GDM1 (cell line): Measurements from ENCODE around the gene ZNF525.
A peak's percentile ranks its signal among the peaks of the same experiment; 100 is the strongest.
"Not testable (repeated sequence)": the region's sequence is repeated elsewhere in the genome, so short reads cannot be mapped to it uniquely, and the experiment has no call there.

Experiments used
- DNase-seq: peaks from one replicate; lab custom pipeline; 2025; lab: John Stamatoyannopoulos, UW

The ZNF525 gene

GRCh38 chr19:53395840-53396524 lies 30.5 kb downstream of the ZNF525 start:
- DNase-seq, result not testable (repeated sequence)

GRCh38 chr19:53396525-53396868 lies 31.0 kb downstream of the ZNF525 start:
- no peak for DNase-seq

DNA sequence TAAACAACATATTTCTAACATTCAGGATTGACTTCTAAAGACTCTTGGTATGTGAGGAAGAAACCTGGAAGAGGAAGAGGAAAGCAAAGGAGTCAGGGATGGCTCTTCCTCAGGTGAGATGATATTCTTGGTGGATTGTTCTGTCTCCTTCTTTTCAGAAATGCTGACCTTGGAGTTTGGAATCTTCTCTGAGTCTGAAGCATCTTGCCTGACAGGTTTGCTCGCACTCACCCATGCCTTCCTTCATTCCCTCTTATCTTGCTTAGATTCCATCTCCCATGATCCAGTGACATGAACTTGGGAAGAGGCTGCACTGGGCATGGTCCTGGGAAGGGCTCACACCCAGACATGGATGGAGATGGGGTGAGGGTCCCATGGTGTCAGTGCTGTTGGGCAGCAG lies 32.4 kb downstream of the ZNF525 start:
- DNase-seq, result not testable (repeated sequence)

DNA sequence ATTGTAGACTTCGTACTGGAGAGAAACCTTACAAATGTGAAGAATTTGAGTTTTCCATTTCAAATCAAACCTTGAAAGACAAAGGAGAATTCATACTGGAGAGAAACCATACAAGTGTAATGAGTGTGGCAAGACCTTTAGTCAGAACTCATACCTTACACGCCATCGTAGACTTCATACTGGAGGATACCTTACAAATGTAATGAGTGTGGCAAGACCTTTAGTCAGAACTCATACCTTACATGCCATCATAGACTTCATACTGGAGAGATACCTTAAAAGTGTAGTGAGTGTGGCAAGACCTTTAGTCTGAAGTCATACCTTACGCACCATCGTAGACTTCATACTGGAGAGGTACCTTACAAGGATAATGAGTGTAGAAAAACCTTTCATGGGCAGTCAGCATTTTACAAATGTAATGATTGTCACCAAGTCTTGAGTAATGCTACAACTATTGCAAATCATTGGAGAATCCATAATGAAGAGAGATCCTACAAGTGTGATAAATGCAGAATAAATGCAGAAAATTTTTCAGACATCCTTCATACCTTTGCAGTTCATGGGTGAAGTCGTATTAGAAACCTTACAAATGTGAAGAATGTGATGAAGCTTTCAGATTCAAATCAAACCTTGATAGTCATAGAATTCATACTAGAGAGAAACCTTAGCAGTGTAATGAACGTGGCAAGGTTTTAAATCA lies 44.1 kb downstream of the ZNF525 start:
- DNase-seq, result no peak

DNA sequence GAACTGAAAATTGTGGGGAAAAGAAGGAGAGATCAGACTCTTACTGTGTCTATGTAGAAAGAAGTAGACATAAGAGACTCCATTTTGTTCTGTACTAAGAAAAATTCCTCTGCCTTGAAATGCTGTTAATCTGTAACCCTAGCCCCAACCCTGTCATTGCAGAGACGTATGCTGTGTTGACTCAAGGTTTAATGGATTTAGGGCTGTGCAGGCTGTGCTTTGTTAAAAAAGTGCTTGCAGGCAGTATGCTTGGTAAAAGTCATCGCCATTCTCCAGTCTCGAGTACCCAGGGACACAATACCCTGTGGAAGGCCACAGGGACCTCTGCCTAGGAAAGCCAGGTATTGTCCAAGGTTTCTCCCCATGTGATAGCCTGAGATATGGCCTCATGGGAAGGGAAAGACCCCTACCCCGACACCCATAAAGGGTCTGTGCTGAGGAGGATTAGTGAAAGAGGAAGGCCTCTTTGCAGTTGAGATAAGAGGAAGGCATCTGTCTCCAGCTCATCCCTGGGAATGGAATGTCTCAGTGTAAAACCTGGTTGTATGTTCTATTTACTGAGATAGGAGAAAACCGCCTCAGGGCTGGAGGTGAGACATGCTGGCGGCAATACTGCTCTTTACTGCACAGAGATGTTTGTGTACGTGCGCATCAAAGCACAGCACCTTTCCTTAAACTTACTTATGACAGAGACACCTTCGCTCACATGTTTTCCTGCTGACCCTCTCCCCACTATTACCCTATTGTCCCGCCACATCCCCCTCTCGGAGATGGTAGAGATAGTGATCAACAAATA lies 55.2 kb downstream of the ZNF525 start:
- DNase-seq, result not testable (repeated sequence)

DNA sequence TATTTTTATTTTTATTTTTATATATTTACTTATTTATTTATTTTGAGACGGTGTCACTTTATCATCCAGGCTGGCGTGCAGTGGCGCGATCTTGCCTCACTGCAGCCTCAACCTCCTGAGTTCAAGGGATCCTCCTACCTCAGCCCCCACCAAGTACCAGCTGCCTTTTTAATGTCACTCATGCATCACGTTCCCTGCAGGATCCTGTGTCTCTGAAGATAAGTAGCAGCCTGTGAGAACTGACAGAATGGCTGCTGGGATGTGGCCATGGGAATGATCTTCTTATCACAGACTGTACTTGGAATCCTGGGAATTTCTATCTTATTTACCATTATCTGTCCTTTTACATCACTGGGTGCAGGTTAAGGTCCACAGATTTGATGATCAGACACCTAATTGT lies 57.0 kb downstream of the ZNF525 start:
- DNase-seq, result no peak

GRCh38 chr19:53423074-53423473 lies 57.6 kb downstream of the ZNF525 start:
- not testable (repeated sequence) for DNase-seq

DNA sequence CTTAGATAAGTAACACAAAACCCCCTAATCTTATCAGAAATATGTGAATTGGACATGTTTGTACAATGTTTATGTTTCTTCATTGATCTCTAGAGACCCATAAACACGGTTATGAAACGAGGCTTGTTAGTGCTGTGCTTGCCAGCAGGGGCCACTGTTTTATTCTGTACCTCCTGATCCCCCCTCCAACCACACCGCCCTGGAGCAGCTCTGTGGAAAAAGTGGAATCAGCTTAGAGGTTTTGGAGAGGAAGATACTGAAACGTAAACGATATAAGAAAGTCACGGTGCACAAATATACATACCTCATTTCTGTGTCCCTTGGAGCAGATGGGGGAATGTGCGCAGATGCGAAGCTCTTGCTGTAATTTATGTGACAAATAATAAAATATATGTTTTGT lies 58.2 kb downstream of the ZNF525 start:
- DNase-seq, result not testable (repeated sequence)

GRCh38 chr19:53424968-53425597 lies 59.6 kb downstream of the ZNF525 start:
- DNase-seq, result peak; percentile 44

DNA sequence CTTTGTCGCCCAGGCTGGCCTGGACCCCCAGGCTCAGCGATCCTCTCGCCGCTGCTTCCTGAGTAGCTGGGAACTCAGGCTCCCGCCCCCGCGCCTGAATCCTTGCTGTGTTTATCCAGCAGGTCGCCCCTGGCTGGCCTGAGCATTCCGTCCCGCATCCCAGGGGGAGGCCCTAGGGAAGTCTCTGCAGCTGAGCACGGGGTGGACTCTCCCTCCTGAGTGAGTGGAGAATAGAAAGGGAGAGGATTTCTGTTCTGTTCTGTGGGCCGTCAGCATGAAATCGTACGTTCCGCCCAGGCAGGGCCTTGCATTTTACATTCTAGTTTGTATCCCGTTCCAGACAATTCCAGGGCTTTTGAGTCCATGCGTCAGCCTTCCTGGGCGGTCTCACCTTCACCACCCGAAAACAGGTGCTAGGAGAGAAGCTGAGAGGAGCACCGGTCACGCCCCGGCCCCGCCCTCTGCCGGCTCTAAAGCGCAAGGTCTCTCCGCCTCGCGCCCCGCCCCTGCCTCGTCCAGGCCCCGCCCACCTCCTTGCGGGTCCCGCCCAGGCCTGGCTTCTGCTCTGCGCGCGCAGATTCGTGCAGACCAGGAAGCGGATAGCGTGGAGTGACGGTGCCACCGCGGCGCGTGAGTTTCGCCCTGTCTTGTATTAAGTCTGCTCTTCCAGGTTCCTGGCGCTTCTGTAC lies 66.0 kb downstream of the ZNF525 start, which contains the start of gene ZNF761:
TSS of gene ZNF761 (plus strand) at position 586 of the 689 bp plus-strand sequence. CDS start 15,285 bp downstream, outside the sequence.
- peak; percentile 88 for DNase-seq

DNA sequence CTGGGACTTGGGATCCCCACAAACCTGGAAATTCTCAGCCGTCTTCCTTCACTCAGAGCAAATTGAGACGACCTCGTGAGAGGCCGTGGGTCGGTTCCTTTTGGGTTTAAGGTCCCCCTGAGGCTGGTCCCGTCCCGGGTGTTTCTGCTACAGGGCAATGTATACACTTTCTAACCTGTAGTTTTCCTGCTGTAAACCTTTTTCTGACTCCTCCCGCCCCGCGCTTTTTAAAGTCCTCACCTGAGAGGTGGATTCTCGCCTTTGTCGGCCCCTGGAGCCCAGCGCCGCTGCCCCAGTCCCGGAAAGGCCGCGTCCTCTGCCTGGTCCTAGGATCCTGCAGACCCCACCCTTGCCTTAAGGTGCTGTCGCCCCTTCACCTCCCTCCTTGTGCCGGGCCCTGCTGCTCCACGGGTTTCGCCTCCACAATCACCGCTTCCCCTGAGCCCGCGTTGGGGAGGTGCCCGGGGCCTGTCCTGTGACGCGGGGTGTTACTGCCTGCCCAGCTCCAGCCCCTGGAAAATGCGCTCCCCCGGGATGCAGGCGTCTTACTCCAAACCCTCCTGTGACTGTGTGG lies 66.7 kb downstream of the ZNF525 start:
- no peak for DNase-seq
